ENCODE results near the gene SNX33.

SNX33 gene

GRCh38 chr15:75673426-75674235 is 25.9 kb downstream of the SNX33 start:
- TF ChIP-seq EP300 (IDR thresholded peaks at IDR 0.05; ENCODE audit: borderline replicate concordance): no peak
- TF ChIP-seq, protein P1, sequence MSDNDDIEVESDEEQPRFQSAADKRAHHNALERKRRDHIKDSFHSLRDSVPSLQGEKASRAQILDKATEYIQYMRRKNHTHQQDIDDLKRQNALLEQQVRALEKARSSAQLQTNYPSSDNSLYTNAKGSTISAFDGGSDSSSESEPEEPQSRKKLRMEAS (IDR thresholded peaks at IDR 0.05): no peak
- TF ChIP-seq USF1 (IDR thresholded peaks at IDR 0.05): no peak
- no peak for TF ChIP-seq EGR1 (IDR thresholded peaks at IDR 0.05)
- TF ChIP-seq CEBPB (IDR thresholded peaks at IDR 0.05): no peak
- TF ChIP-seq TEAD4 (IDR thresholded peaks at IDR 0.05): no peak
- TF ChIP-seq FOXM1 (IDR thresholded peaks at IDR 0.05; ENCODE audit: borderline replicate concordance, low read depth): no peak
- no peak for TF ChIP-seq TAF1 (IDR thresholded peaks at IDR 0.05; ENCODE audit: low read depth)
- TF ChIP-seq RAD21 (IDR thresholded peaks at IDR 0.05; ENCODE audit: low read depth): no peak
- TF ChIP-seq YY1 (IDR thresholded peaks at IDR 0.05; ENCODE audit: low read depth): no peak
- no peak for TF ChIP-seq ZBTB7A (IDR thresholded peaks at IDR 0.05; ENCODE audit: low read depth)
- TF ChIP-seq REST (IDR thresholded peaks at IDR 0.05; ENCODE audit: low read depth): no peak

GRCh38 chr15:75674366-75674765 is 26.7 kb downstream of the SNX33 start:
- TF ChIP-seq TAF1 (IDR thresholded peaks at IDR 0.05; ENCODE audit: low read depth): no peak
- TF ChIP-seq EGR1 (IDR thresholded peaks at IDR 0.05): no peak
- no peak for TF ChIP-seq NFIC (IDR thresholded peaks at IDR 0.05)
- no peak for TF ChIP-seq EP300 (IDR thresholded peaks at IDR 0.05; ENCODE audit: borderline replicate concordance)
- TF ChIP-seq ZBTB7A (IDR thresholded peaks at IDR 0.05; ENCODE audit: low read depth): no peak
- no peak for TF ChIP-seq YY1 (IDR thresholded peaks at IDR 0.05; ENCODE audit: low read depth)
- no peak for TF ChIP-seq REST (IDR thresholded peaks at IDR 0.05; ENCODE audit: low read depth)
- no peak for TF ChIP-seq CREB1 (IDR thresholded peaks at IDR 0.05; ENCODE audit: low read depth)
- no peak for TF ChIP-seq TCF12 (IDR thresholded peaks at IDR 0.05; ENCODE audit: low read depth)
- TF ChIP-seq FOXM1 (IDR thresholded peaks at IDR 0.05; ENCODE audit: borderline replicate concordance, low read depth): no peak
- no peak for TF ChIP-seq TEAD4 (IDR thresholded peaks at IDR 0.05)
- no peak for TF ChIP-seq CEBPB (IDR thresholded peaks at IDR 0.05)
- TF ChIP-seq USF1 (IDR thresholded peaks at IDR 0.05): no peak
- TF ChIP-seq RAD21 (IDR thresholded peaks at IDR 0.05; ENCODE audit: low read depth): no peak

- TF ChIP-seq EGR1 (IDR thresholded peaks at IDR 0.05) (no peak), TCF12 (IDR thresholded peaks at IDR 0.05; ENCODE audit: low read depth) (no peak), NFIC (IDR thresholded peaks at IDR 0.05) (no peak)
Measured at GRCh38 chr15:75675579-75676404, 28.1 kb downstream of the SNX33 start.

GRCh38 chr15:75676688-75677464 is 29.2 kb downstream of the SNX33 start:
- TF ChIP-seq TAF1 (IDR thresholded peaks at IDR 0.05; ENCODE audit: low read depth): no peak
- no peak for TF ChIP-seq CREB1 (IDR thresholded peaks at IDR 0.05; ENCODE audit: low read depth)
- no peak for TF ChIP-seq ZBTB7A (IDR thresholded peaks at IDR 0.05; ENCODE audit: low read depth)
- TF ChIP-seq EGR1 (IDR thresholded peaks at IDR 0.05): no peak
- no peak for TF ChIP-seq EP300 (IDR thresholded peaks at IDR 0.05; ENCODE audit: borderline replicate concordance)
- no peak for TF ChIP-seq USF1 (IDR thresholded peaks at IDR 0.05)
- no peak for TF ChIP-seq REST (IDR thresholded peaks at IDR 0.05; ENCODE audit: low read depth)
- TF ChIP-seq TEAD4 (IDR thresholded peaks at IDR 0.05): no peak
- TF ChIP-seq TCF12 (IDR thresholded peaks at IDR 0.05; ENCODE audit: low read depth): no peak
- TF ChIP-seq YY1 (IDR thresholded peaks at IDR 0.05; ENCODE audit: low read depth): no peak
- TF ChIP-seq NFIC (IDR thresholded peaks at IDR 0.05): no peak
- TF ChIP-seq RAD21 (IDR thresholded peaks at IDR 0.05; ENCODE audit: low read depth): no peak
- TF ChIP-seq, protein P1 (IDR thresholded peaks at IDR 0.05): no peak
- no peak for TF ChIP-seq FOXM1 (IDR thresholded peaks at IDR 0.05; ENCODE audit: borderline replicate concordance, low read depth)
- no peak for TF ChIP-seq CEBPB (IDR thresholded peaks at IDR 0.05)

Data from Ishikawa (cell line).